PFSK-1 (cell line): ENCODE data around the gene WWC1.

Experiments
- FOXP2 ChIP-seq: optimal IDR thresholded peaks from 2 replicates; pipeline ENCODE3; 2011; ENCODE audit warnings: borderline replicate concordance, control low read depth, inconsistent platforms; ENCODE audit not compliant: insufficient read depth; ENCODE audit errors: extremely low read length, extremely low read depth
- POLR2AphosphoS5 ChIP-seq: IDR thresholded peaks from 2 replicates; pipeline ENCODE4 v1.6.1; 2012; ENCODE audit warnings: low read depth, mild to moderate bottlenecking, control low read depth, low read length, moderate library complexity
- SIN3A ChIP-seq: IDR thresholded peaks from 2 replicates; pipeline ENCODE4 v1.6.1; 2012; ENCODE audit warnings: mild to moderate bottlenecking, low read length, moderate library complexity, borderline replicate concordance; ENCODE audit not compliant: insufficient read depth
- TAF1 ChIP-seq: IDR thresholded peaks from 2 replicates; pipeline ENCODE4 v1.6.1; 2012; ENCODE audit warnings: low read length, control low read depth, borderline replicate concordance; ENCODE audit not compliant: insufficient read depth
- TF ChIP-seq, protein P1 (sequence below), 2 experiments: IDR thresholded peaks; 2 replicates each; pipeline versions ENCODE4 v1.6.1 to v1.8.0; 2011 to 2012; ENCODE audit warnings: low read depth in 2 of 2, low read length in 2 of 2, control low read depth in 1 of 2, inconsistent platforms in 1 of 2, mild to moderate bottlenecking in 1 of 2, moderate library complexity in 1 of 2; ENCODE audit not compliant: insufficient read depth in 1 of 2

The WWC1 gene

DNA sequence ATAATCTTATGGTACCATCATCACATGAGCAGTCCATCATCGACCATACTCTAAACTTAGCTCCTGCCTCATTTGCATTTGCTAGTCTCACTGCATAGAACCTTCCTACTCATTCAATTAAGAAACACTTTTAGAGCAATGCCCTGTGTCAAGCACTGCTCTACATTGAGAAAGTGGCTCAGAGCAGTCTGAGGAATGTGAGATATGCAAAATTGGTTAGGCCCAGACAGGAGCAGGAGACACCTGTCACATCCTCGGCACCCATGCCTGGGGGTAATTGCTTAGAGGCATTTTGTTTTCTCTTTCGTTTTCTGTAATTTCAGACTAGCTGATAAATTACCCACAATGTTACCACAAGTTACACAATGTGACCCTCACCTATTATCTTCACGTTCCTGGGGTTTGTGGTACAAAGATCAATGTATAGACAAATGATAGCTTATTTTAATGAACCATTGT lies 189.9 kb downstream of the WWC1 start:
- TF ChIP-seq, protein P1, sequence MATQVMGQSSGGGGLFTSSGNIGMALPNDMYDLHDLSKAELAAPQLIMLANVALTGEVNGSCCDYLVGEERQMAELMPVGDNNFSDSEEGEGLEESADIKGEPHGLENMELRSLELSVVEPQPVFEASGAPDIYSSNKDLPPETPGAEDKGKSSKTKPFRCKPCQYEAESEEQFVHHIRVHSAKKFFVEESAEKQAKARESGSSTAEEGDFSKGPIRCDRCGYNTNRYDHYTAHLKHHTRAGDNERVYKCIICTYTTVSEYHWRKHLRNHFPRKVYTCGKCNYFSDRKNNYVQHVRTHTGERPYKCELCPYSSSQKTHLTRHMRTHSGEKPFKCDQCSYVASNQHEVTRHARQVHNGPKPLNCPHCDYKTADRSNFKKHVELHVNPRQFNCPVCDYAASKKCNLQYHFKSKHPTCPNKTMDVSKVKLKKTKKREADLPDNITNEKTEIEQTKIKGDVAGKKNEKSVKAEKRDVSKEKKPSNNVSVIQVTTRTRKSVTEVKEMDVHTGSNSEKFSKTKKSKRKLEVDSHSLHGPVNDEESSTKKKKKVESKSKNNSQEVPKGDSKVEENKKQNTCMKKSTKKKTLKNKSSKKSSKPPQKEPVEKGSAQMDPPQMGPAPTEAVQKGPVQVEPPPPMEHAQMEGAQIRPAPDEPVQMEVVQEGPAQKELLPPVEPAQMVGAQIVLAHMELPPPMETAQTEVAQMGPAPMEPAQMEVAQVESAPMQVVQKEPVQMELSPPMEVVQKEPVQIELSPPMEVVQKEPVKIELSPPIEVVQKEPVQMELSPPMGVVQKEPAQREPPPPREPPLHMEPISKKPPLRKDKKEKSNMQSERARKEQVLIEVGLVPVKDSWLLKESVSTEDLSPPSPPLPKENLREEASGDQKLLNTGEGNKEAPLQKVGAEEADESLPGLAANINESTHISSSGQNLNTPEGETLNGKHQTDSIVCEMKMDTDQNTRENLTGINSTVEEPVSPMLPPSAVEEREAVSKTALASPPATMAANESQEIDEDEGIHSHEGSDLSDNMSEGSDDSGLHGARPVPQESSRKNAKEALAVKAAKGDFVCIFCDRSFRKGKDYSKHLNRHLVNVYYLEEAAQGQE (IDR thresholded peaks at IDR 0.05; ENCODE audit: insufficient read depth in 1 of 2, low read depth in 2 of 2, low read length in 2 of 2) = no peak
- no peak for TF ChIP-seq SIN3A
- no peak for TF ChIP-seq POLR2AphosphoS5
- TF ChIP-seq FOXP2 = no peak
- TF ChIP-seq TAF1 = no peak

DNA sequence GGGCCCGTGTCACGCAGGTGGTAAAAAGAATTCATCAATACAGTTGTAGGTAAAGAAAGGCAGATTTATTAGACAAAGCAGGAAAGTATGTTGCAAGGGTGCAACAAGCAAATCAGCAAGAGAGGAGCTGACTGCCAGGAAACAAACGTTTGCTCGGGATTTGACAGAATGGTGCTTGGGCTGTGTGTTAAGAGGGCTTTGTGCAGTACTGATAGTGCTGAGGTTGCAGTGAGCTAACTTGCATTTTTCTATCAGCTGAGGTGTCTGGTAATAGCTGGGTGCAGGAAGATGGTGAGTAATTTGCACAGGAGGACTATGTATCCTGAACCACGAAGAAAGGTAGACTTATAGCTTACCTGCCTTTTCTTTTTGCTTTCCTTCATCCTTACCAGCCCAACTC lies 190.9 kb downstream of the WWC1 start:
- TF ChIP-seq TAF1 (no peak), POLR2AphosphoS5 (no peak), SIN3A (no peak), FOXP2 (no peak)
- TF ChIP-seq, protein P1 (IDR thresholded peaks at IDR 0.05; ENCODE audit: insufficient read depth in 1 of 2, low read depth in 2 of 2, low read length in 2 of 2) = no peak

DNA sequence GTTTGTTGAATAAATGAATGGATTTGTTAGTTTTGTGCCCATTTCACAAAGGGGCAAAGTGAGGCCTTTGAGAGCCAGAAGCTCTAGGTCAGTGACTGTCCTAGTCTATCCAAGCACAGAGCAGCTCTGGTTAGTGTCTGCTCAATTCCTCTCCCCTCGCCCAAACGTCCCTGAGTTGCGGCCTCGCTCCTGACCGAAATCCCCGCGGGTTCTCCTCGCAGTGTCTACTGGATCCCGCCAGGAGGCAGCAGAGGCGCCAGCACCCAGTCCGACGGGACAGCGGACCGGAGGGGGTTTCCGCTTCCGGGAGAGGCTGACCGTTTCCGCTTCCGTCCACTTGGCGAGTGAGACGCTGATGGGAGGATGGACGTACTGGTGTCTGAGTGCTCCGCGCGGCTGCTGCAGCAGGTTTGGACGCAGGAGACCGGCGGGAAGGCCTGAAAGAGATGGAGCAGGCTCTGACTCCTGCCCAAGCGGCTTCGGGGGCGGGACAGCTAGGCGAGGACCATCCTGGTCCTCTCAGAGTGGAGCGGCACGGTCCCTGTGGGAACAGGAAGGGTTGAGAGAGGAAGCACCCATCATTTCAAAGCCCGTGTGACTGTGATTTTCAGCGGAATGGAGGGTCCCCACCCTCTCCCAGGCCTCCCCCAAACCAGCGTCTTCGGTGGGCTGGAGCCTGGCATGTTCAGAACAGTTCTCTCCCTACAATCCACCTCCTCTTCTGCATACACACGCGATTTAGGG lies 194.9 kb downstream of the WWC1 start, which contains the start of gene RARS1:
TSS of gene RARS1 (plus strand) at position 336 of the 744 bp plus-strand sequence. CDS start at position 364, 28 bp downstream.
- TF ChIP-seq, protein P1 (IDR thresholded peaks at IDR 0.05; ENCODE audit: insufficient read depth in 1 of 2, low read depth in 2 of 2, low read length in 2 of 2) = peak; percentile 66 to 81; a peak in 3 of 4 replicates
- TF ChIP-seq POLR2AphosphoS5 (peak; percentile 99), FOXP2 (peak; percentile 77), TAF1 (peak; percentile 98), SIN3A (no peak)

DNA sequence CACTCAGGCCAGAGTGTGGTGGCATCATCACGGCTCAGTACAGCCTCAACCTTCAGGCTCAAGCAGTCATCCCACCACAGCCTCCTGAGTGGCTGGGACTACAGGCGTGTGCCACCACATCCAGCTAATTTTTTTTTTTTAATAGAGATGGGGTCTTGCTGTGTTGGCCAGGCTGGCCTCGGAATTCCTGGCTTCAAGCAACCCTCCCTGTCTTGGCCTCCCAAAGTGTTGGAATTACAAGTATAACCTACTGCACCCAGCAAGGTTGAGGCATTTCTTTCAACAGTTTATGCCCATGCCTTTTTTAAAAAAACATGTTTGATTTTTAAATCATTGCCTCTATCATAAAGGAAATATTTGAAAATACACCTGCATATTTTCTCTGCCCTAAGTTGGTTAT lies 197.6 kb downstream of the WWC1 start:
- TF ChIP-seq POLR2AphosphoS5 (no peak), TAF1 (no peak), SIN3A (no peak), FOXP2 (no peak)
- TF ChIP-seq, protein P1 (IDR thresholded peaks at IDR 0.05; ENCODE audit: insufficient read depth in 1 of 2, low read depth in 2 of 2, low read length in 2 of 2) = no peak
